ENCODE results near the gene COL28A1.

COL28A1 gene

DNA sequence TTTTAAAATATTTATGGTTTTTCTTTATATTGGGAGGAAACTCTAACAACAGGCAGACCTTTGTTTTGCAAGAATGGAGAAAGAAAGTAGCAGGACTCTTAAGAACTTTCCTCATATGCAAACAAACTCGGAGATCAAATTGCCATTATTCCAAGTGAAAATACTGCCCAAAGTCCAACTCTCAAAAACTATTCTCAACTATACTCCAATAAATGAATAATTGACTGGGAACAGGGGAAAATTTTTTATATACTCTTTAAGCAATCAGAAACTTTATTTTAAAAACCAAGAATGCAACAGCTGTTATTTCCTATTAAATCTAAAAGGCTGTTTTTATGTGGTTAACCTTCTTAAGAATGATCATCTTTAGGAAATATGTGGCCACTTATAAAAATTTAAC lies 101.9 kb downstream of the COL28A1 start:
- Histone ChIP-seq H3K27me3 (ENCODE audit: insufficient read depth, low read length) (no peaks in the 10 kb centered on the region), H4K20me1 (ENCODE audit: insufficient read depth, low read length) (no peaks in the 10 kb centered on the region), H3K9me3 (ENCODE audit: low read length) (no peaks in the 10 kb centered on the region), H3K4me2 (ENCODE audit: low read length) (no peak overlapping the region), H3K27ac (ENCODE audit: low read depth, low read length, poor library complexity, severe bottlenecking) (no peak overlapping the region), H2AFZ (ENCODE audit: low read length) (no peak overlapping the region), H3K36me3 (ENCODE audit: insufficient read depth, low read length) (no peaks in the 10 kb centered on the region), H3K9ac (ENCODE audit: low read length) (no peak overlapping the region), H3K9me2 (ENCODE audit: low read depth, low read length) (no peaks in the 10 kb centered on the region), H3F3A (ENCODE audit: insufficient read depth, low read length) (no peaks in the 10 kb centered on the region), H3K79me2 (ENCODE audit: insufficient read depth, low read length) (no peaks in the 10 kb centered on the region), H3K4me1 (ENCODE audit: insufficient read depth, low read length, severe bottlenecking) (no peaks in the 10 kb centered on the region), H3K4me3 (ENCODE audit: low read depth, low read length, poor library complexity, severe bottlenecking) (no peak overlapping the region)
- TF ChIP-seq, protein P1, sequence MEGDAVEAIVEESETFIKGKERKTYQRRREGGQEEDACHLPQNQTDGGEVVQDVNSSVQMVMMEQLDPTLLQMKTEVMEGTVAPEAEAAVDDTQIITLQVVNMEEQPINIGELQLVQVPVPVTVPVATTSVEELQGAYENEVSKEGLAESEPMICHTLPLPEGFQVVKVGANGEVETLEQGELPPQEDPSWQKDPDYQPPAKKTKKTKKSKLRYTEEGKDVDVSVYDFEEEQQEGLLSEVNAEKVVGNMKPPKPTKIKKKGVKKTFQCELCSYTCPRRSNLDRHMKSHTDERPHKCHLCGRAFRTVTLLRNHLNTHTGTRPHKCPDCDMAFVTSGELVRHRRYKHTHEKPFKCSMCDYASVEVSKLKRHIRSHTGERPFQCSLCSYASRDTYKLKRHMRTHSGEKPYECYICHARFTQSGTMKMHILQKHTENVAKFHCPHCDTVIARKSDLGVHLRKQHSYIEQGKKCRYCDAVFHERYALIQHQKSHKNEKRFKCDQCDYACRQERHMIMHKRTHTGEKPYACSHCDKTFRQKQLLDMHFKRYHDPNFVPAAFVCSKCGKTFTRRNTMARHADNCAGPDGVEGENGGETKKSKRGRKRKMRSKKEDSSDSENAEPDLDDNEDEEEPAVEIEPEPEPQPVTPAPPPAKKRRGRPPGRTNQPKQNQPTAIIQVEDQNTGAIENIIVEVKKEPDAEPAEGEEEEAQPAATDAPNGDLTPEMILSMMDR (IDR thresholded peaks at IDR 0.05; ENCODE audit: low read length), result no peak
- TF ChIP-seq EZH2 (IDR thresholded peaks at IDR 0.05; ENCODE audit: borderline replicate concordance, low read length), result no peak

GRCh38 chr7:7432979-7433378 lies 102.7 kb downstream of the COL28A1 start:
- Histone ChIP-seq H3F3A (ENCODE audit: insufficient read depth, low read length) (no peaks in the 10 kb centered on the region), H3K79me2 (ENCODE audit: insufficient read depth, low read length) (no peaks in the 10 kb centered on the region), H3K9me2 (ENCODE audit: low read depth, low read length) (no peaks in the 10 kb centered on the region), H3K9ac (ENCODE audit: low read length) (no peak overlapping the region), H3K36me3 (ENCODE audit: insufficient read depth, low read length) (no peaks in the 10 kb centered on the region), H3K9me3 (ENCODE audit: low read length) (no peaks in the 10 kb centered on the region), H3K4me2 (ENCODE audit: low read length) (no peak overlapping the region), H3K27ac (ENCODE audit: low read depth, low read length, poor library complexity, severe bottlenecking) (no peak overlapping the region), H3K4me3 (ENCODE audit: low read depth, low read length, poor library complexity, severe bottlenecking) (no peak overlapping the region), H3K4me1 (ENCODE audit: insufficient read depth, low read length, severe bottlenecking) (no peaks in the 10 kb centered on the region), H2AFZ (ENCODE audit: low read length) (no peak overlapping the region), H4K20me1 (ENCODE audit: insufficient read depth, low read length) (no peaks in the 10 kb centered on the region), H3K27me3 (ENCODE audit: insufficient read depth, low read length) (no peaks in the 10 kb centered on the region)
- no peak for TF ChIP-seq EZH2 (IDR thresholded peaks at IDR 0.05; ENCODE audit: borderline replicate concordance, low read length)
- TF ChIP-seq, protein P1 (IDR thresholded peaks at IDR 0.05; ENCODE audit: low read length), result no peak

- H4K20me1 ChIP-seq (ENCODE audit: insufficient read depth, low read length), result no peaks in the 10 kb centered on the region
- no peaks in the 10 kb centered on the region for H3F3A ChIP-seq (ENCODE audit: insufficient read depth, low read length)
- no peaks in the 10 kb centered on the region for H3K27me3 ChIP-seq (ENCODE audit: insufficient read depth, low read length)
- H3K4me2 ChIP-seq (ENCODE audit: low read length), result no peak overlapping the region
- H3K27ac ChIP-seq (ENCODE audit: low read depth, low read length, poor library complexity, severe bottlenecking), result no peak overlapping the region
- H3K36me3 ChIP-seq (ENCODE audit: insufficient read depth, low read length), result no peaks in the 10 kb centered on the region
- H3K9me2 ChIP-seq (ENCODE audit: low read depth, low read length), result no peaks in the 10 kb centered on the region
- TF ChIP-seq, protein P1 (IDR thresholded peaks at IDR 0.05; ENCODE audit: low read length), result no peak
- no peak for TF ChIP-seq EZH2 (IDR thresholded peaks at IDR 0.05; ENCODE audit: borderline replicate concordance, low read length)
- no peak overlapping the region for H2AFZ ChIP-seq (ENCODE audit: low read length)
- H3K79me2 ChIP-seq (ENCODE audit: insufficient read depth, low read length), result no peaks in the 10 kb centered on the region
- no peak overlapping the region for H3K4me3 ChIP-seq (ENCODE audit: low read depth, low read length, poor library complexity, severe bottlenecking)
- H3K4me1 ChIP-seq (ENCODE audit: insufficient read depth, low read length, severe bottlenecking), result peaks cover 8% of the 10 kb centered on the region
- H3K9ac ChIP-seq (ENCODE audit: low read length), result no peak overlapping the region
- H3K9me3 ChIP-seq (ENCODE audit: low read length), result no peaks in the 10 kb centered on the region
Observed at GRCh38 chr7:7428806-7429205, 106.9 kb downstream of the COL28A1 start.

All from OCI-LY1 (cell line).